Right lobe of liver (tissue), 6 donors: ENCODE measurements around the gene TREH. TPM values are rescaled to one million over a fixed set of nuclear protein-coding genes. Genes with fewer than 3 reads are reported as not detected.

Source experiments
- ATAC-seq, 4 donors: fragments of 200-7000 bp; cut with Tn5 transposase; one replicate each; pipeline ENCODE4 v1.9.1; 2020; ENCODE audit warnings: mild to moderate bottlenecking in 4 of 4, moderate library complexity in 4 of 4
- DNase-seq, 3 donors: peaks; one replicate each; pipeline ENCODE4 v3.0.0-alpha.2; 2020
- H3K27ac ChIP-seq, 3 donors: fragments of 200-600 bp; one replicate each; pipeline ENCODE4 v1.8.0; 2022
- H3K27me3 ChIP-seq, 2 donors: fragments of 200-600 bp; one replicate each; pipeline ENCODE4 v1.8.0; 2022
- H3K36me3 ChIP-seq, 4 donors: fragments of 200-600 bp; sonication (generic) in 1 of 4; one replicate each; pipeline versions ENCODE4 v1.5.1 to v1.8.0; 2017 to 2022; ENCODE audit warnings: control low read depth in 1 of 4
- H3K4me1 ChIP-seq, 4 donors: fragments of 200-600 bp; sonication (generic) in 1 of 4; one replicate each; pipeline versions ENCODE4 v1.5.1 to v1.8.0; 2017 to 2022; ENCODE audit warnings: control low read depth in 1 of 4
- H3K4me3 ChIP-seq, 3 donors: fragments of 200-600 bp; one replicate each; pipeline ENCODE4 v1.8.0; 2022
- H3K9me3 ChIP-seq, 4 donors: fragments of 200-600 bp; sonication (generic) in 1 of 4; one replicate each; pipeline versions ENCODE4 v1.5.1 to v1.8.0; 2017 to 2022; ENCODE audit warnings: control low read depth in 1 of 4
- CTCF ChIP-seq, 4 donors: fragments of 200-600 bp in 3 of 4; fragments of 450-650 bp in 1 of 4; IDR thresholded peaks; one replicate each; pipeline versions ENCODE4 v1.5.1 to v1.8.0; 2016 to 2022; ENCODE audit warnings: antibody characterized with exemption in 4 of 4, mild to moderate bottlenecking in 2 of 4
- POLR2A ChIP-seq: fragments of 450-650 bp; IDR thresholded peaks from one replicate; pipeline ENCODE4 v1.6.1; 2017; ENCODE audit warnings: antibody characterized with exemption, mild to moderate bottlenecking
- WGBS: methylation state at CpG from one replicate; pipeline ENCODE4 v1.1.6; 2018; ENCODE audit warnings: low coverage, low lambda C conversion rate; ENCODE audit not compliant: insufficient coverage; ENCODE audit errors: missing lambda C conversion rate; 5-methylcytosine and 5-hydroxymethylcytosine counted together
- intact Hi-C, 2 donors: fragments of 100-400 bp; cut with DNase I; formaldehyde crosslinking; loops; one replicate each; pipeline versions ENCODE4 v1.11.2 to v1.14.1; 2022
- total RNA-seq, 6 experiments: library from RNA; depleted of rRNA in 2 of 6; stranded (reverse); fragments of >200 nt in 2 of 6; fragmentation: NEBNext Ultra II Directional in 3 of 6; extraction: Animal tissue kit (Norgen Biotek cat#: 25700) in 3 of 6; gene quantifications; one replicate each; pipeline versions ENCODE4 v1.1.0 to v1.2.4, GENCODE V29; 2016 to 2023
- donor health status: DM: no; HTN: yes; CAD: no.
- donor health status: DM: no; HTN: no; CAD: no.
- donor health status: DM: no; HTN: no; CAD: no.
- donor health status: DM: no; HTN: yes; CAD: no.
- donor health status: DM: no; HTN: yes; CAD: no.

The TREH gene
- total RNA-seq, 6 experiments from 2014 or later: 2.1 to 5.1 (median 2.9) TPM; not detected in 2

GRCh38 chr11:118625036-118625690 lies 54.3 kb downstream of the TREH start:
- DNase-seq: no peak
- no peaks in the 10 kb centered on the region for H3K4me1 ChIP-seq
- H3K27ac ChIP-seq: no peak overlapping the region
- no peak overlapping the region for H3K4me3 ChIP-seq
- intact Hi-C loops: no loop called here
- ATAC-seq: no peak
- no peaks in the 10 kb centered on the region for H3K9me3 ChIP-seq
- H3K36me3 ChIP-seq: no peaks in the 10 kb centered on the region
- 88% methylated on average over 4 of the region's 6 CpGs for WGBS
- TF ChIP-seq POLR2A: no peak
- TF ChIP-seq CTCF (IDR thresholded peaks at IDR 0.05): no peak
- no peaks in the 10 kb centered on the region for H3K27me3 ChIP-seq

DNA sequence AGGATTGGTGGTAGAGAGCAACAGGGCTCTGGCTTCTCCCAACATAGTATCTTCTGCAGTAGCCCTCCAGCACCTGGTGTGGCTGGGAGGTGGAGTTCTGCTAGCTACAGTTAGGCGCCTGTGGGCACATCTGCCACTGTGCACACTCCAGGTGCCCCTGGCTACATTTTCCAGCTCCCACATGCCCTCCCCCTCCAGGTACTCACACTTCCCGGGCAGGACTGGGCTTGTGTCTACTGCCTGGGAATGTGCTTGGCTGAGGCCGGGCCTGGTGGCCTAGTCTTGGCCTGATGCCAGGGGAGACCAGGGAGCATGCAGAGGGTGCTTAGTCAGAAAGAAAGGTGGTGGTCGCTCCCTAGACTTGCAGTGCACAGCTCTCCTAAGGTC lies 56.2 kb downstream of the TREH start:
- DNase-seq: no peak
- 73% methylated on average over 2 of the region's 4 CpGs for WGBS
- Histone ChIP-seq H3K9me3 (no peaks in the 10 kb centered on the region), H3K36me3 (no peaks in the 10 kb centered on the region), H3K4me3 (no peak overlapping the region), H3K27ac (no peak overlapping the region), H3K27me3 (no peaks in the 10 kb centered on the region), H3K4me1 (no peaks in the 10 kb centered on the region)
- no peak for TF ChIP-seq POLR2A
- TF ChIP-seq CTCF (IDR thresholded peaks at IDR 0.05): no peak
- ATAC-seq: no peak
- intact Hi-C loops: no loop called here

GRCh38 chr11:118622376-118623268 lies 56.8 kb downstream of the TREH start:
- no peak for DNase-seq
- Histone ChIP-seq H3K27me3 (no peaks in the 10 kb centered on the region), H3K27ac (no peak overlapping the region), H3K9me3 (no peaks in the 10 kb centered on the region), H3K36me3 (no peaks in the 10 kb centered on the region), H3K4me1 (no peaks in the 10 kb centered on the region), H3K4me3 (no peak overlapping the region)
- intact Hi-C loops: no loop called here
- TF ChIP-seq CTCF (IDR thresholded peaks at IDR 0.05): no peak
- TF ChIP-seq POLR2A: no peak
- ATAC-seq: no peak
- 57% methylated on average over 2 of the region's 9 CpGs for WGBS

DNA sequence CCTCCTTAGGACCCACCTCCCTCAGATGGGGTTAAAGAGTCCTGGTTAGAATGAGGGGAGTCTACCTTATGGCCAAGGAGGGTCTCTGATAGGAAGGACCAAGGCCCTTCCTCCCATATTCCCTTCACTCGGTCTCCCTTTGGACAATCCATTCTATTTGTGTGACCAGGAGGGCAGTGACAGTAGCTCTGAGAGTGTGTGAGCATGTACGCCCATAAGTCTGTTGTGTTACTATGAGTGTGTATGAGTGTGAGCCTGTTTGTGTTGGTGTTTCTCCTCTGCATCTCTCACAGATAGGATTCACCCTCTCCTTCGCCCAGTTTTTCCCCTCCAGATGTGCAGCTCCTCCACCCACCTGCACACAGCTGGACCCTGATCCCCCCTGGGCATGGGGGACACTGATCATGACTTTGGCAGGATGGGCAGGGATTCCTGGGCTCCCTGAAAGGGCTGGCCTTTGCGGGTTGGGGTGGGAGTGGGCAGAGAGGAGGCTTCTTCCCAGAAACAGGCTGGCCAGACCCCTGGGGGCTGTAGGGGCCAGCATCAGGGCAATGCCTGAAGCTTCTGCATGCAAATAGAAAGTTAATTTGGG lies 57.6 kb downstream of the TREH start:
- whole genome bisulfite sequencing: 57% methylated on average over 3 of the region's 4 CpGs
- peak overlapping the region in 2 of 3 donors; percentile 14 to 43 for H3K4me3 ChIP-seq

More for the DNA sequence above, 57.6 kb downstream of the TREH start:
- TF ChIP-seq CTCF (IDR thresholded peaks at IDR 0.05) (no peak), POLR2A (no peak)
- DNase-seq: no peak
- H3K36me3 ChIP-seq: no peaks in the 10 kb centered on the region
- intact Hi-C loops: no loop called here
- H3K9me3 ChIP-seq: no peaks in the 10 kb centered on the region
- no peak overlapping the region for H3K27ac ChIP-seq
- H3K27me3 ChIP-seq: no peaks in the 10 kb centered on the region
- ATAC-seq: no peak
- no peaks in the 10 kb centered on the region for H3K4me1 ChIP-seq
